Neutrophil (primary cell): ENCODE results near the gene KCNQ1.

ENCODE experiments used
- H3K27ac ChIP-seq: fragments of 200-600 bp; sonication (generic); 2 replicates; pipeline ENCODE4 v1.5.1; 2016; ENCODE audit warnings: mild to moderate bottlenecking, moderate library complexity
- H3K27me3 ChIP-seq: fragments of 200-600 bp; sonication (generic); 2 replicates; pipeline ENCODE4 v1.6.0; 2016; ENCODE audit warnings: mild to moderate bottlenecking
- H3K36me3 ChIP-seq: fragments of 200-600 bp; sonication (generic); 2 replicates; pipeline ENCODE4 v1.5.1; 2017
- H3K4me1 ChIP-seq, 2 experiments: fragments of 200-600 bp in 1 of 2; sonication (generic) in 1 of 2; 1 replicate in 1 of 2; 2 replicates in 1 of 2; pipeline versions ENCODE4 v1.5.1 to v1.6.1; 2013 to 2016; ENCODE audit warnings: low read depth in 1 of 2, low read length in 1 of 2, mild to moderate bottlenecking in 1 of 2, moderate library complexity in 1 of 2; ENCODE audit not compliant: control insufficient read depth in 1 of 2, insufficient read depth in 1 of 2
- H3K4me3 ChIP-seq, 2 experiments: fragments of 200-600 bp in 1 of 2; sonication (generic) in 1 of 2; 1 replicate in 1 of 2; 2 replicates in 1 of 2; pipeline ENCODE4 v1.5.1; 2013 to 2016; ENCODE audit warnings: low read depth in 1 of 2, low read length in 1 of 2, mild to moderate bottlenecking in 1 of 2, moderate library complexity in 1 of 2
- H3K9me3 ChIP-seq: fragments of 200-600 bp; sonication (generic); 2 replicates; pipeline ENCODE4 v1.5.1; 2016
- TF ChIP-seq, protein P1 (sequence below): fragments of 200-600 bp; sonication (generic); IDR thresholded peaks from 2 replicates; pipeline ENCODE4 v1.5.1; 2016; ENCODE audit warnings: antibody characterized with exemption

KCNQ1 gene

GRCh38 chr11:2564588-2565425, 120.0 kb downstream of the KCNQ1 start:
- Histone ChIP-seq H3K27me3 (no peaks in the 10 kb centered on the region), H3K4me3 (no peak overlapping the region), H3K27ac (no peak overlapping the region), H3K4me1 (peaks cover 0 to 4% of the 10 kb centered on the region in 2 experiments), H3K36me3 (no peaks in the 10 kb centered on the region), H3K9me3 (no peaks in the 10 kb centered on the region)
- TF ChIP-seq, protein P1, sequence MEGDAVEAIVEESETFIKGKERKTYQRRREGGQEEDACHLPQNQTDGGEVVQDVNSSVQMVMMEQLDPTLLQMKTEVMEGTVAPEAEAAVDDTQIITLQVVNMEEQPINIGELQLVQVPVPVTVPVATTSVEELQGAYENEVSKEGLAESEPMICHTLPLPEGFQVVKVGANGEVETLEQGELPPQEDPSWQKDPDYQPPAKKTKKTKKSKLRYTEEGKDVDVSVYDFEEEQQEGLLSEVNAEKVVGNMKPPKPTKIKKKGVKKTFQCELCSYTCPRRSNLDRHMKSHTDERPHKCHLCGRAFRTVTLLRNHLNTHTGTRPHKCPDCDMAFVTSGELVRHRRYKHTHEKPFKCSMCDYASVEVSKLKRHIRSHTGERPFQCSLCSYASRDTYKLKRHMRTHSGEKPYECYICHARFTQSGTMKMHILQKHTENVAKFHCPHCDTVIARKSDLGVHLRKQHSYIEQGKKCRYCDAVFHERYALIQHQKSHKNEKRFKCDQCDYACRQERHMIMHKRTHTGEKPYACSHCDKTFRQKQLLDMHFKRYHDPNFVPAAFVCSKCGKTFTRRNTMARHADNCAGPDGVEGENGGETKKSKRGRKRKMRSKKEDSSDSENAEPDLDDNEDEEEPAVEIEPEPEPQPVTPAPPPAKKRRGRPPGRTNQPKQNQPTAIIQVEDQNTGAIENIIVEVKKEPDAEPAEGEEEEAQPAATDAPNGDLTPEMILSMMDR = no peak

GRCh38 chr11:2565447-2566222, 120.8 kb downstream of the KCNQ1 start:
- Histone ChIP-seq H3K9me3 (no peaks in the 10 kb centered on the region), H3K27me3 (no peaks in the 10 kb centered on the region), H3K4me3 (no peak overlapping the region), H3K36me3 (no peaks in the 10 kb centered on the region), H3K27ac (no peak overlapping the region), H3K4me1 (peaks cover 0 to 4% of the 10 kb centered on the region in 2 experiments)
- TF ChIP-seq, protein P1 = no peak

DNA sequence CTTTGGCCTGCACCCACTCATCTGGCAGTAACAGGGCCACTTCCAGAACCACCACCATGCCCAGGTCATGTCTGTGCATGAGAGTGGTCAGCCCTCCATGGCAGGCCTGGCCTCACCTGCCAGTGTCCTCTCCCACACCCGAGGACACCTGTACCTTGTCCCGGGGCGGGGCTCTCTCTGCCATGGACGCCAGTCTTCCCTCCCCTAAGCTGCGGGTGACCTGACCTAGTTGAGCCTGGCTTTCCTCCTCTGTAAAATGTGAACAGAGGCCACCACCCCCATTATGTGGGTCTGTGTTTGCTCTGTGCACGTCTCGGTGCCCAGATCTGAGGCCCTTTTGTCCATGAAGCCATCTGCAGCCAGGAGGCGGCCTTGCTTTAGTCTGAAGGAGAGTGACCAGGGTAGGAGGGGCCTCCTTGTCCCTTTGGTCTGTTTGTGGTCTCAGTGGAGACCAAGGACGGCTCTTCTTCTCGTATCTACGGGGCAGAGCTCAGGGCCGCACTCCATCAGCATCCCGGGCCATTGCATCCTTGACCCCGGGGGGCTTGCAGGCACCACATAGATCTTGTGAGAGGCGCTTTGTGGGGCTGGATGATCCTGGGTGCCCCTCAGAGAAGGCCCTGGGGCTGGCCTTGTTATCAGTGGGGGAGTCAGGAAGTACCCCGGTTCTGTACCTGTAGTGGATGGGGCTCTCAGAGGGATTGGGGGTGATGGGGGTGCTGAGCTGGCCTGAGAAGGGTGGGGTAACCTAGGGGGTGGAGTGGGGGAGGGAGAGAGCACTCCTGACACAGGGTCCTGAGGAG, 121.6 kb downstream of the KCNQ1 start:
- H3K9me3 ChIP-seq = no peaks in the 10 kb centered on the region
- TF ChIP-seq, protein P1 = no peak
- no peaks in the 10 kb centered on the region for H3K4me1 ChIP-seq
- H3K27me3 ChIP-seq = no peaks in the 10 kb centered on the region
- H3K27ac ChIP-seq = no peak overlapping the region
- H3K36me3 ChIP-seq = peaks cover 4% of the 10 kb centered on the region
- H3K4me3 ChIP-seq = no peak overlapping the region

- Histone ChIP-seq H3K4me3 (no peak overlapping the region), H3K27ac (no peak overlapping the region), H3K36me3 (peaks cover 10% of the 10 kb centered on the region), H3K27me3 (no peaks in the 10 kb centered on the region), H3K9me3 (no peaks in the 10 kb centered on the region), H3K4me1 (no peaks in the 10 kb centered on the region)
- TF ChIP-seq, protein P1 = no peak
Observed at GRCh38 chr11:2567026-2567671, 122.3 kb downstream of the KCNQ1 start.

GRCh38 chr11:2569321-2569721, 124.5 kb downstream of the KCNQ1 start:
- Histone ChIP-seq H3K27me3 (no peaks in the 10 kb centered on the region), H3K9me3 (no peaks in the 10 kb centered on the region), H3K4me3 (no peak overlapping the region), H3K27ac (no peak overlapping the region), H3K36me3 (peaks cover 31% of the 10 kb centered on the region), H3K4me1 (no peaks in the 10 kb centered on the region)
- TF ChIP-seq, protein P1 = no peak
